HEK293 (cell line): ENCODE results near the gene DRAP1.

ENCODE experiments used
- ATF2 ChIP-seq: fragments of 450-650 bp; formaldehyde crosslinking; IDR thresholded peaks from 2 replicates; pipeline ENCODE4 v1.5.1; 2016; ENCODE audit warnings: missing biosample characterization, missing genetic modification characterization, low read depth
- SCRT2 ChIP-seq: fragments of 450-650 bp; formaldehyde crosslinking; IDR thresholded peaks from 2 replicates; pipeline ENCODE4 v1.5.1; 2016; ENCODE audit warnings: missing biosample characterization, missing genetic modification characterization
- SP2 ChIP-seq: fragments of 450-650 bp; formaldehyde crosslinking; IDR thresholded peaks from 2 replicates; pipeline ENCODE4 v1.5.1; 2016; ENCODE audit warnings: missing biosample characterization, missing genetic modification characterization
- TRIM28 ChIP-seq: IDR thresholded peaks from 2 replicates; pipeline ENCODE4 v1.6.1; 2011; ENCODE audit warnings: low read length, control low read depth, borderline replicate concordance
- ZFP69B ChIP-seq: fragments of 450-650 bp; formaldehyde crosslinking; IDR thresholded peaks from 2 replicates; pipeline ENCODE4 v1.5.1; 2016; ENCODE audit warnings: missing biosample characterization, missing genetic modification characterization
- ZNF10 ChIP-seq: fragments of 450-650 bp; formaldehyde crosslinking; IDR thresholded peaks from 2 replicates; pipeline ENCODE4 v1.5.1; 2017; ENCODE audit warnings: missing biosample characterization, missing genetic modification characterization
- ZNF138 ChIP-seq: fragments of 450-650 bp; formaldehyde crosslinking; IDR thresholded peaks from 2 replicates; pipeline ENCODE4 v1.5.1; 2016; ENCODE audit warnings: missing biosample characterization, missing genetic modification characterization, borderline replicate concordance
- ZNF157 ChIP-seq: fragments of 450-650 bp; formaldehyde crosslinking; IDR thresholded peaks from 2 replicates; pipeline ENCODE4 v1.5.1; 2016; ENCODE audit warnings: missing biosample characterization, missing genetic modification characterization
- ZNF16 ChIP-seq: fragments of 450-650 bp; formaldehyde crosslinking; IDR thresholded peaks from 2 replicates; pipeline ENCODE4 v1.5.1; 2016; ENCODE audit warnings: low read depth, missing biosample characterization, missing genetic modification characterization
- ZNF221 ChIP-seq: fragments of 450-650 bp; formaldehyde crosslinking; IDR thresholded peaks from 2 replicates; pipeline ENCODE4 v1.5.1; 2017; ENCODE audit warnings: missing biosample characterization, missing genetic modification characterization, borderline replicate concordance
- ZNF223 ChIP-seq: fragments of 450-650 bp; formaldehyde crosslinking; IDR thresholded peaks from 2 replicates; pipeline ENCODE4 v1.5.1; 2016; ENCODE audit warnings: missing biosample characterization, missing genetic modification characterization
- ZNF366 ChIP-seq: fragments of 450-650 bp; formaldehyde crosslinking; conservative IDR thresholded peaks from 2 replicates; pipeline ENCODE4 v1.5.1; 2016; ENCODE audit warnings: missing biosample characterization, missing genetic modification characterization
- ZNF37A ChIP-seq: fragments of 450-650 bp; IDR thresholded peaks from 2 replicates; pipeline ENCODE4 v1.5.1; 2018; ENCODE audit warnings: missing biosample characterization, missing genetic modification characterization
- ZNF398 ChIP-seq: fragments of 450-650 bp; formaldehyde crosslinking; IDR thresholded peaks from 2 replicates; pipeline ENCODE4 v1.5.1; 2017; ENCODE audit warnings: missing biosample characterization, missing genetic modification characterization
- ZNF510 ChIP-seq: fragments of 450-650 bp; formaldehyde crosslinking; IDR thresholded peaks from 2 replicates; pipeline ENCODE4 v1.5.1; 2018; ENCODE audit warnings: mild to moderate bottlenecking, missing genetic modification characterization, missing biosample characterization; ENCODE audit not compliant: insufficient replicate concordance
- ZNF521 ChIP-seq: fragments of 450-650 bp; formaldehyde crosslinking; IDR thresholded peaks from 2 replicates; pipeline ENCODE4 v1.5.1; 2017; ENCODE audit warnings: missing biosample characterization, mild to moderate bottlenecking, missing genetic modification characterization
- ZNF529 ChIP-seq: fragments of 450-650 bp; formaldehyde crosslinking; IDR thresholded peaks from 2 replicates; pipeline ENCODE4 v1.5.1; 2017; ENCODE audit warnings: missing genetic modification characterization, missing biosample characterization; ENCODE audit not compliant: insufficient replicate concordance
- ZNF561 ChIP-seq: fragments of 450-650 bp; IDR thresholded peaks from 2 replicates; pipeline ENCODE4 v1.5.1; 2018; ENCODE audit warnings: missing biosample characterization, missing genetic modification characterization, borderline replicate concordance
- ZNF621 ChIP-seq: fragments of 450-650 bp; formaldehyde crosslinking; IDR thresholded peaks from 2 replicates; pipeline ENCODE4 v1.5.1; 2017; ENCODE audit warnings: missing biosample characterization, missing genetic modification characterization
- ZNF626 ChIP-seq: fragments of 450-650 bp; sonication (Bioruptor Pico); formaldehyde crosslinking; IDR thresholded peaks from 2 replicates; pipeline ENCODE4 v1.5.1; 2018; ENCODE audit warnings: missing biosample characterization, missing genetic modification characterization, inconsistent platforms
- ZNF701 ChIP-seq: fragments of 450-650 bp; formaldehyde crosslinking; IDR thresholded peaks from 2 replicates; pipeline ENCODE4 v1.5.1; 2016; ENCODE audit warnings: missing biosample characterization, missing genetic modification characterization
- ZNF747 ChIP-seq: fragments of 450-650 bp; formaldehyde crosslinking; IDR thresholded peaks from 2 replicates; pipeline ENCODE4 v1.5.1; 2016; ENCODE audit warnings: missing biosample characterization, missing genetic modification characterization
- ZNF76 ChIP-seq: fragments of 450-650 bp; formaldehyde crosslinking; IDR thresholded peaks from 2 replicates; pipeline ENCODE4; 2016; ENCODE audit warnings: low read depth, missing biosample characterization, missing genetic modification characterization, borderline replicate concordance
- ZNF768 ChIP-seq: fragments of 450-650 bp; formaldehyde crosslinking; IDR thresholded peaks from 2 replicates; pipeline ENCODE4 v1.5.1; 2018; ENCODE audit warnings: missing biosample characterization, mild to moderate bottlenecking, missing genetic modification characterization
- ZNF785 ChIP-seq: fragments of 450-650 bp; formaldehyde crosslinking; IDR thresholded peaks from 2 replicates; pipeline ENCODE4 v1.5.1; 2016; ENCODE audit warnings: missing biosample characterization, missing genetic modification characterization
- ZNF792 ChIP-seq: fragments of 450-650 bp; formaldehyde crosslinking; IDR thresholded peaks from 2 replicates; pipeline ENCODE4 v1.5.1; 2016; ENCODE audit warnings: missing biosample characterization, missing genetic modification characterization
- ZNF830 ChIP-seq: fragments of 450-650 bp; IDR thresholded peaks from 2 replicates; pipeline ENCODE4 v1.5.0; 2018; ENCODE audit warnings: missing biosample characterization, missing genetic modification characterization, low read depth, mild to moderate bottlenecking, moderate library complexity
- ZSCAN23 ChIP-seq: fragments of 450-650 bp; formaldehyde crosslinking; IDR thresholded peaks from 2 replicates; pipeline ENCODE4 v1.5.1; 2016; ENCODE audit warnings: missing biosample characterization, missing genetic modification characterization
- TF ChIP-seq, protein P1 (sequence below): fragments of 450-650 bp; formaldehyde crosslinking; IDR thresholded peaks from 2 replicates; pipeline ENCODE4 v1.5.1; 2016; ENCODE audit warnings: missing biosample characterization, missing genetic modification characterization
- TF ChIP-seq, protein P2 (sequence below): IDR thresholded peaks from 2 replicates; pipeline ENCODE4 v1.6.1; 2011; ENCODE audit warnings: mild to moderate bottlenecking, low read depth, low read length, borderline replicate concordance
- TF ChIP-seq, protein P3 (sequence below): fragments of 450-650 bp; formaldehyde crosslinking; IDR thresholded peaks from 2 replicates; pipeline ENCODE4 v1.5.1; 2016; ENCODE audit warnings: missing biosample characterization, missing genetic modification characterization
- TF ChIP-seq, protein P4 (sequence below): sonication (generic); formaldehyde crosslinking; IDR thresholded peaks from 2 replicates; pipeline ENCODE4 v1.8.1; 2022; ENCODE audit warnings: mild to moderate bottlenecking, moderate library complexity, missing genetic modification reagents

DRAP1 gene

GRCh38 chr11:65899356-65900124 lies 19.7 kb upstream of the DRAP1 start (continued):
- no peak for TF ChIP-seq ZNF830 (tag by site-specific recombination)
- no peak for TF ChIP-seq ZNF768
- TF ChIP-seq ZNF792 (tag by site-specific recombination) = no peak
- TF ChIP-seq ZFP69B = no peak
- TF ChIP-seq, protein P1, sequence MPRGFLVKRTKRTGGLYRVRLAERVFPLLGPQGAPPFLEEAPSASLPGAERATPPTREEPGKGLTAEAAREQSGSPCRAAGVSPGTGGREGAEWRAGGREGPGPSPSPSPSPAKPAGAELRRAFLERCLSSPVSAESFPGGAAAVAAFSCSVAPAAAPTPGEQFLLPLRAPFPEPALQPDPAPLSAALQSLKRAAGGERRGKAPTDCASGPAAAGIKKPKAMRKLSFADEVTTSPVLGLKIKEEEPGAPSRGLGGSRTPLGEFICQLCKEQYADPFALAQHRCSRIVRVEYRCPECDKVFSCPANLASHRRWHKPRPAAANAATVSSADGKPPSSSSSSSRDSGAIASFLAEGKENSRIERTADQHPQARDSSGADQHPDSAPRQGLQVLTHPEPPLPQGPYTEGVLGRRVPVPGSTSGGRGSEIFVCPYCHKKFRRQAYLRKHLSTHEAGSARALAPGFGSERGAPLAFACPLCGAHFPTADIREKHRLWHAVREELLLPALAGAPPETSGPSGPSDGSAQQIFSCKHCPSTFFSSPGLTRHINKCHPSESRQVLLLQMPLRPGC (tag by site-specific recombination) = no peak
- no peak for TF ChIP-seq ZNF747
- no peak for TF ChIP-seq ZNF10
- TF ChIP-seq ZNF785 = no peak
- TF ChIP-seq SCRT2 = no peak
- TF ChIP-seq ZNF223 (tag by site-specific recombination) = no peak
- TF ChIP-seq ZNF626 (tag by site-specific recombination) = no peak
- no peak for TF ChIP-seq ZNF561 (tag by site-specific recombination)
- no peak for TF ChIP-seq ZNF16
- TF ChIP-seq ZNF621 = no peak
- TF ChIP-seq ZNF37A (tag by site-specific recombination) = no peak
- TF ChIP-seq ZNF138 = no peak
- TF ChIP-seq, protein P2, sequence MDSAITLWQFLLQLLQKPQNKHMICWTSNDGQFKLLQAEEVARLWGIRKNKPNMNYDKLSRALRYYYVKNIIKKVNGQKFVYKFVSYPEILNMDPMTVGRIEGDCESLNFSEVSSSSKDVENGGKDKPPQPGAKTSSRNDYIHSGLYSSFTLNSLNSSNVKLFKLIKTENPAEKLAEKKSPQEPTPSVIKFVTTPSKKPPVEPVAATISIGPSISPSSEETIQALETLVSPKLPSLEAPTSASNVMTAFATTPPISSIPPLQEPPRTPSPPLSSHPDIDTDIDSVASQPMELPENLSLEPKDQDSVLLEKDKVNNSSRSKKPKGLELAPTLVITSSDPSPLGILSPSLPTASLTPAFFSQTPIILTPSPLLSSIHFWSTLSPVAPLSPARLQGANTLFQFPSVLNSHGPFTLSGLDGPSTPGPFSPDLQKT = no peak
- no peak for TF ChIP-seq ZNF510
- no peak for TF ChIP-seq ZNF221
- TF ChIP-seq ZNF398 (tag by site-specific recombination) = peak; percentile 67; the same call in 1 of the 2 replicates
- no peak for TF ChIP-seq ATF2 (tag by site-specific recombination)
- no peak for TF ChIP-seq ZNF157 (tag by site-specific recombination)
- TF ChIP-seq ZNF529 (tag by site-specific recombination) = no peak
- TF ChIP-seq, protein P3, sequence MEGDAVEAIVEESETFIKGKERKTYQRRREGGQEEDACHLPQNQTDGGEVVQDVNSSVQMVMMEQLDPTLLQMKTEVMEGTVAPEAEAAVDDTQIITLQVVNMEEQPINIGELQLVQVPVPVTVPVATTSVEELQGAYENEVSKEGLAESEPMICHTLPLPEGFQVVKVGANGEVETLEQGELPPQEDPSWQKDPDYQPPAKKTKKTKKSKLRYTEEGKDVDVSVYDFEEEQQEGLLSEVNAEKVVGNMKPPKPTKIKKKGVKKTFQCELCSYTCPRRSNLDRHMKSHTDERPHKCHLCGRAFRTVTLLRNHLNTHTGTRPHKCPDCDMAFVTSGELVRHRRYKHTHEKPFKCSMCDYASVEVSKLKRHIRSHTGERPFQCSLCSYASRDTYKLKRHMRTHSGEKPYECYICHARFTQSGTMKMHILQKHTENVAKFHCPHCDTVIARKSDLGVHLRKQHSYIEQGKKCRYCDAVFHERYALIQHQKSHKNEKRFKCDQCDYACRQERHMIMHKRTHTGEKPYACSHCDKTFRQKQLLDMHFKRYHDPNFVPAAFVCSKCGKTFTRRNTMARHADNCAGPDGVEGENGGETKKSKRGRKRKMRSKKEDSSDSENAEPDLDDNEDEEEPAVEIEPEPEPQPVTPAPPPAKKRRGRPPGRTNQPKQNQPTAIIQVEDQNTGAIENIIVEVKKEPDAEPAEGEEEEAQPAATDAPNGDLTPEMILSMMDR (tag by site-specific recombination) = 0 out of 2 replicates have a peak, but pooled peaks have one; percentile 45
- TF ChIP-seq ZNF521 (tag by site-specific recombination) = no peak
- TF ChIP-seq, protein P4, sequence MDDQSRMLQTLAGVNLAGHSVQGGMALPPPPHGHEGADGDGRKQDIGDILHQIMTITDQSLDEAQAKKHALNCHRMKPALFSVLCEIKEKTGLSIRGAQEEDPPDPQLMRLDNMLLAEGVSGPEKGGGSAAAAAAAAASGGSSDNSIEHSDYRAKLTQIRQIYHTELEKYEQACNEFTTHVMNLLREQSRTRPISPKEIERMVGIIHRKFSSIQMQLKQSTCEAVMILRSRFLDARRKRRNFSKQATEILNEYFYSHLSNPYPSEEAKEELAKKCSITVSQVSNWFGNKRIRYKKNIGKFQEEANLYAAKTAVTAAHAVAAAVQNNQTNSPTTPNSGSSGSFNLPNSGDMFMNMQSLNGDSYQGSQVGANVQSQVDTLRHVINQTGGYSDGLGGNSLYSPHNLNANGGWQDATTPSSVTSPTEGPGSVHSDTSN = no peak; the same call in 1 of the 2 replicates
- no peak for TF ChIP-seq ZSCAN23
- TF ChIP-seq ZNF701 (tag by site-specific recombination) = no peak
- TF ChIP-seq TRIM28 = no peak
- peak; percentile 57 for TF ChIP-seq SP2 (tag by site-specific recombination)
- no peak for TF ChIP-seq ZNF76 (tag by site-specific recombination)
- TF ChIP-seq ZNF366 = no peak
